ENCODE measurements around the gene RPL32.

GRCh38 chr3:12882336-12883310 lies 41.3 kb upstream of the RPL32 start:
- TF ChIP-seq, protein P1, sequence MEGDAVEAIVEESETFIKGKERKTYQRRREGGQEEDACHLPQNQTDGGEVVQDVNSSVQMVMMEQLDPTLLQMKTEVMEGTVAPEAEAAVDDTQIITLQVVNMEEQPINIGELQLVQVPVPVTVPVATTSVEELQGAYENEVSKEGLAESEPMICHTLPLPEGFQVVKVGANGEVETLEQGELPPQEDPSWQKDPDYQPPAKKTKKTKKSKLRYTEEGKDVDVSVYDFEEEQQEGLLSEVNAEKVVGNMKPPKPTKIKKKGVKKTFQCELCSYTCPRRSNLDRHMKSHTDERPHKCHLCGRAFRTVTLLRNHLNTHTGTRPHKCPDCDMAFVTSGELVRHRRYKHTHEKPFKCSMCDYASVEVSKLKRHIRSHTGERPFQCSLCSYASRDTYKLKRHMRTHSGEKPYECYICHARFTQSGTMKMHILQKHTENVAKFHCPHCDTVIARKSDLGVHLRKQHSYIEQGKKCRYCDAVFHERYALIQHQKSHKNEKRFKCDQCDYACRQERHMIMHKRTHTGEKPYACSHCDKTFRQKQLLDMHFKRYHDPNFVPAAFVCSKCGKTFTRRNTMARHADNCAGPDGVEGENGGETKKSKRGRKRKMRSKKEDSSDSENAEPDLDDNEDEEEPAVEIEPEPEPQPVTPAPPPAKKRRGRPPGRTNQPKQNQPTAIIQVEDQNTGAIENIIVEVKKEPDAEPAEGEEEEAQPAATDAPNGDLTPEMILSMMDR (conservative IDR thresholded peaks at IDR 0.05; ENCODE audit: low read length) = no peak
- TF ChIP-seq EZH2phosphoT487 (IDR thresholded peaks at IDR 0.05; ENCODE audit: borderline replicate concordance) = no peak
